NCI-H748 treated with DMSO at 0.1 percent for 48 hours (cell line): ENCODE results near the gene PITX2.

ENCODE experiments used
- DNase-seq: peaks from one replicate; lab custom pipeline; 2025; lab: John Stamatoyannopoulos, UW

PITX2 gene

GRCh38 chr4:110622841-110623717 lies at the start of gene PITX2:
Gene PITX2 (minus strand): TSS chr4:110623077. CDS start chr4:110622460, 617 bp downstream.
- peak; percentile 70 for DNase-seq

- no peak for DNase-seq
These were observed 48.8 kb upstream of the PITX2 start for GRCh38 chr4:110671679-110672078.

- no peak for DNase-seq
These were observed 46.8 kb upstream of the PITX2 start for GRCh38 chr4:110669663-110670062.

GRCh38 chr4:110668463-110669235 lies 45.8 kb upstream of the PITX2 start:
- no peak for DNase-seq

- no peak for DNase-seq
These were observed 44.8 kb upstream of the PITX2 start for GRCh38 chr4:110667670-110668069.

GRCh38 chr4:110666030-110666429 lies 43.2 kb upstream of the PITX2 start:
- DNase-seq: no peak

GRCh38 chr4:110663738-110664444 lies 41.0 kb upstream of the PITX2 start:
- DNase-seq: no peak

GRCh38 chr4:110663206-110663605 lies 40.3 kb upstream of the PITX2 start:
- DNase-seq: no peak

- DNase-seq: no peak
These were observed 37.9 kb upstream of the PITX2 start for GRCh38 chr4:110660755-110661154.

GRCh38 chr4:110654254-110654635 lies 31.4 kb upstream of the PITX2 start:
- no peak for DNase-seq

- DNase-seq: no peak
These were observed 30.7 kb upstream of the PITX2 start for GRCh38 chr4:110653321-110654253.

- DNase-seq: no peak
These were observed 21.1 kb upstream of the PITX2 start for GRCh38 chr4:110644008-110644407.

GRCh38 chr4:110643096-110643495 lies 20.2 kb upstream of the PITX2 start:
- DNase-seq: no peak

- no peak for DNase-seq
These were observed 18.3 kb upstream of the PITX2 start for GRCh38 chr4:110641218-110641617.

GRCh38 chr4:110640576-110640975 lies 17.7 kb upstream of the PITX2 start:
- DNase-seq: no peak

- DNase-seq: no peak
These were observed 16.6 kb upstream of the PITX2 start for GRCh38 chr4:110639207-110640090.

- no peak for DNase-seq
These were observed 15.3 kb upstream of the PITX2 start for GRCh38 chr4:110638089-110638746.

- no peak for DNase-seq
These were observed 14.7 kb upstream of the PITX2 start for GRCh38 chr4:110637408-110638088.
